HAP-1 (cell line): Measurements from ENCODE around the gene CCNL1.

ENCODE experiments used
- DNase-seq, 2 experiments: peaks; one replicate each; pipeline ENCODE4 v3.0.0-alpha.2; 2016 to 2020; ENCODE audit warnings: low spot score in 2 of 2
- H3K27me3 ChIP-seq: fragments of 250-450 bp; sonication (Bioruptor Pico); 2 replicates; pipeline ENCODE4 v1.5.1; 2020; ENCODE audit warnings: low read depth, mild to moderate bottlenecking, moderate library complexity
- H3K36me3 ChIP-seq: fragments of 250-450 bp; sonication (Bioruptor Pico); replicated peaks from 2 replicates; pipeline ENCODE4 v1.5.1; 2020; ENCODE audit warnings: mild to moderate bottlenecking
- H3K4me1 ChIP-seq: fragments of 250-450 bp; sonication (Bioruptor Pico); 2 replicates; pipeline ENCODE4 v1.5.1; 2020; ENCODE audit warnings: mild to moderate bottlenecking
- H3K4me3 ChIP-seq: fragments of 250-450 bp; sonication (Bioruptor Pico); 2 replicates; pipeline ENCODE4 v1.5.1; 2020; ENCODE audit warnings: mild to moderate bottlenecking, moderate library complexity
- H3K9me3 ChIP-seq: fragments of 250-450 bp; sonication (Bioruptor Pico); 2 replicates; pipeline ENCODE4 v1.5.1; 2020; ENCODE audit warnings: mild to moderate bottlenecking, moderate library complexity
- in situ Hi-C: fragments of 300-500 bp; cut with MboI; formaldehyde crosslinking; loops from 3 replicates; pipeline ENCODE4 v1.14.3; 2020; ENCODE audit warnings: low sequenced_read_pairs, inconsistent platforms, mixed read lengths

The CCNL1 gene

GRCh38 chr3:157149136-157149696 is 10.7 kb downstream of the CCNL1 start:
- DNase-seq = no peak
- no peak overlapping the region for H3K4me3 ChIP-seq
- in situ Hi-C loops = loop anchor here (25.0 kb wide), 1 partner anchor 1137 kb away; no protein-coding TSS in a partner anchor
- H3K36me3 ChIP-seq = peaks cover 87% of the 10 kb centered on the region
- H3K9me3 ChIP-seq = no peaks in the 10 kb centered on the region
- no peaks in the 10 kb centered on the region for H3K4me1 ChIP-seq
- H3K27me3 ChIP-seq = no peaks in the 10 kb centered on the region

- DNase-seq = no peak
- H3K9me3 ChIP-seq = no peaks in the 10 kb centered on the region
- peaks cover 83% of the 10 kb centered on the region for H3K36me3 ChIP-seq
- H3K4me1 ChIP-seq = no peaks in the 10 kb centered on the region
- in situ Hi-C loops = loop anchor here (25.0 kb wide), 1 partner anchor 1136 kb away; no protein-coding TSS in a partner anchor
- no peak overlapping the region for H3K4me3 ChIP-seq
- H3K27me3 ChIP-seq = no peaks in the 10 kb centered on the region
Measured at GRCh38 chr3:157148196-157148889, 11.6 kb downstream of the CCNL1 start.

- Histone ChIP-seq H3K4me1 (no peaks in the 10 kb centered on the region), H3K27me3 (no peaks in the 10 kb centered on the region), H3K9me3 (no peaks in the 10 kb centered on the region), H3K4me3 (no peak overlapping the region), H3K36me3 (peaks cover 73% of the 10 kb centered on the region)
- in situ Hi-C loops = loop anchor here (25.0 kb wide), 1 partner anchor 1135 kb away; no protein-coding TSS in a partner anchor
- DNase-seq = no peak
Measured at GRCh38 chr3:157147099-157147803, 12.7 kb downstream of the CCNL1 start.

GRCh38 chr3:157145606-157146322 is 14.2 kb downstream of the CCNL1 start:
- DNase-seq = no peak
- Histone ChIP-seq H3K36me3 (peaks cover 58% of the 10 kb centered on the region), H3K4me3 (no peak overlapping the region), H3K9me3 (no peaks in the 10 kb centered on the region), H3K27me3 (no peaks in the 10 kb centered on the region), H3K4me1 (no peaks in the 10 kb centered on the region)
- in situ Hi-C loops = loop anchor here (25.0 kb wide), 1 partner anchor 1133 kb away; no protein-coding TSS in a partner anchor

GRCh38 chr3:157142315-157142714 is 17.6 kb downstream of the CCNL1 start:
- in situ Hi-C loops = loop anchor here (25.0 kb wide), 1 partner anchor 1130 kb away; no protein-coding TSS in a partner anchor
- Histone ChIP-seq H3K36me3 (peaks cover 23% of the 10 kb centered on the region), H3K4me1 (peaks cover under 1% of the 10 kb centered on the region; the same call in 1 of the 2 replicates), H3K27me3 (no peaks in the 10 kb centered on the region), H3K9me3 (no peaks in the 10 kb centered on the region), H3K4me3 (no peak overlapping the region)
- no peak for DNase-seq

GRCh38 chr3:157139938-157140534 is 19.9 kb downstream of the CCNL1 start:
- no peak for DNase-seq
- H3K4me1 ChIP-seq = peaks cover 3% of the 10 kb centered on the region; the same call in 1 of the 2 replicates
- in situ Hi-C loops = loop anchor here (10.0 to 25.0 kb wide), 2 partner anchors 975 to 1128 kb away; no protein-coding TSS in a partner anchor
- H3K36me3 ChIP-seq = peaks cover 5% of the 10 kb centered on the region
- H3K4me3 ChIP-seq = no peak overlapping the region
- no peaks in the 10 kb centered on the region for H3K27me3 ChIP-seq
- no peaks in the 10 kb centered on the region for H3K9me3 ChIP-seq

GRCh38 chr3:157136647-157137387 is 23.1 kb downstream of the CCNL1 start:
- H3K4me3 ChIP-seq = no peak overlapping the region
- H3K27me3 ChIP-seq = no peaks in the 10 kb centered on the region
- H3K9me3 ChIP-seq = no peaks in the 10 kb centered on the region
- H3K4me1 ChIP-seq = peaks cover 3% of the 10 kb centered on the region; the same call in 1 of the 2 replicates
- no peak for DNase-seq
- no peaks in the 10 kb centered on the region for H3K36me3 ChIP-seq
- in situ Hi-C loops = loop anchor here (10.0 to 25.0 kb wide), 2 partner anchors 972 to 1125 kb away; no protein-coding TSS in a partner anchor

GRCh38 chr3:157135671-157136396 is 24.1 kb downstream of the CCNL1 start:
- no peaks in the 10 kb centered on the region for H3K27me3 ChIP-seq
- in situ Hi-C loops = loop anchor here (10.0 to 25.0 kb wide), 2 partner anchors 971 to 1124 kb away; no protein-coding TSS in a partner anchor
- H3K4me3 ChIP-seq = no peak overlapping the region
- H3K4me1 ChIP-seq = peaks cover 3% of the 10 kb centered on the region
- no peaks in the 10 kb centered on the region for H3K9me3 ChIP-seq
- DNase-seq = no peak
- H3K36me3 ChIP-seq = no peaks in the 10 kb centered on the region

- Histone ChIP-seq H3K9me3 (no peaks in the 10 kb centered on the region), H3K27me3 (no peaks in the 10 kb centered on the region), H3K4me3 (no peak overlapping the region), H3K4me1 (peaks cover 10% of the 10 kb centered on the region), H3K36me3 (no peaks in the 10 kb centered on the region)
- in situ Hi-C loops = loop anchor here (10.0 to 25.0 kb wide), 2 partner anchors 970 to 1122 kb away; no protein-coding TSS in a partner anchor
- no peak for DNase-seq
Measured at GRCh38 chr3:157134620-157135191, 25.2 kb downstream of the CCNL1 start.

GRCh38 chr3:157133434-157134320 is 26.3 kb downstream of the CCNL1 start:
- H3K4me1 ChIP-seq = peaks cover 10% of the 10 kb centered on the region
- in situ Hi-C loops = loop anchor here (10.0 to 25.0 kb wide), 2 partner anchors 969 to 1121 kb away; no protein-coding TSS in a partner anchor
- DNase-seq = no peak
- no peak overlapping the region for H3K4me3 ChIP-seq
- no peaks in the 10 kb centered on the region for H3K9me3 ChIP-seq
- H3K27me3 ChIP-seq = no peaks in the 10 kb centered on the region
- H3K36me3 ChIP-seq = no peaks in the 10 kb centered on the region

- H3K4me3 ChIP-seq = no peak overlapping the region
- no peaks in the 10 kb centered on the region for H3K27me3 ChIP-seq
- peaks cover 10% of the 10 kb centered on the region for H3K4me1 ChIP-seq
- H3K9me3 ChIP-seq = no peaks in the 10 kb centered on the region
- DNase-seq = no peak
- in situ Hi-C loops = loop anchor here (10.0 to 25.0 kb wide), 2 partner anchors 968 to 1121 kb away; no protein-coding TSS in a partner anchor
- H3K36me3 ChIP-seq = no peaks in the 10 kb centered on the region
Measured at GRCh38 chr3:157132936-157133335, 27.0 kb downstream of the CCNL1 start.
